HG03432 (cell line): ENCODE results near the gene GCN1.

Experiments used
- ATAC-seq: cut with Tn5 transposase; IDR thresholded peaks from one replicate; pipeline ENCODE4 v1.9.1; 2021; ENCODE audit warnings: mild to moderate bottlenecking, moderate library complexity; ENCODE audit not compliant: unreplicated experiment

The GCN1 gene

DNA sequence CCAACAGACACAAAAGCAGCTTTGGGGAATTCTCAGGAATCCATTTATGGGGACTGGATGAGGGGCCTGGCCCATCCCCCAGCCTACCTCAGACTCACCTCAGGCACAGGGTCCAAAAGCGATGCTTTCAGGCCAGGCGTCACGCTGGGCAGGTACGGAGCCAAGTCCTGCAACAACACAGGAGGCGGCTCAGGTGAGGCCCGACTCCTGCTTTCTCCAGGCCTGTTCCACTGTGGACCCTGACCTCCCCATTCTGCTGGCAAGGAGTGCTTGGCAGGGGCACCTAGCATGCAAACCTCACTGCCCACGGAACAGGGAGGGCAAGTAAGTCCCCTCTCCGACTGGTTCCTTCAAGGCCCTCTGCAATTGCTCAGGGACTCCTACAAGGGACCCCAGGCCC, 49.4 kb downstream of the GCN1 start:
- ATAC-seq, result no peak

GRCh38 chr12:120144215-120144614, 50.3 kb downstream of the GCN1 start:
- no peak for ATAC-seq

GRCh38 chr12:120142231-120142877, 52.2 kb downstream of the GCN1 start:
- ATAC-seq, result no peak

GRCh38 chr12:120141336-120141735, 53.2 kb downstream of the GCN1 start:
- ATAC-seq, result no peak

DNA sequence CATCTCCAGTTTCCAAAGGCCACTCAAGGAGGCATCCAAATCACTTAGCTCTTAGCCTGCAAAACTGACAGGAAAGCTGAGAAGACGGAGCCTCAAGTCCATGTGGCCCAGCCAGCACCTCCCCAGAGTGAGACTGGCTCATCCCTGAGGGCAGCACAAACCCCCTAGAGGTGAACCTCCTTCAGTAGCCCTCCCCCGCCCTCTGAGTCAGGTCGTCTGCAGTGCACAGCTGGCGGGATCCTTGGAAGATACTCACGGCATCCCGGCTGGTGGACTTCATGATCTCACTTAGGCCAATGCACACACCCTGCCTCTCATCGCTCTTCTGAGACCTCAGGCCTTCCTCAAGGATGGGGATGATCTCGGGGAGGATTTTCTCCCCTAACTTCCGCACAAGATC, 53.9 kb downstream of the GCN1 start:
- ATAC-seq, result no peak

- no peak for ATAC-seq
These were observed 54.6 kb downstream of the GCN1 start for GRCh38 chr12:120139958-120140357.

DNA sequence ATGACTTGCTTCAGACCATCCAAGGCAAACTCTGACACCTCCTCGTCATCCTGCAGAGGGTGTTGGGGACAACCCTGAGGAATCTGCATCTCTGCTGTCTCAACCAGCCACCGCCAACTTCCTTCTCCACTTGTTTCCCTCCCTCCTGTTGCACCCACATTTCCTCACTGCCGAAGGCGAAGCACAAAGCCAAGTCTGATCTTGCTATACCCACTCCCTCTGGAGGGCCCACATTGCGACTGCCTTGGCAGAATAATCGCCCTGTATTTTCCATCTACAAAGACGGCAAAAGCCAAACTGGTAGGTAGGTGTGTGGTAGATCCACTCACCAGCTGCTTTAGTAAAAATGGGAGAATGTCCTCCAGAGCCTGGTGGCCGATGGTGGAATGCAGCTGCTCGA, 56.1 kb downstream of the GCN1 start:
- ATAC-seq, result no peak

GRCh38 chr12:120137833-120138232, 56.7 kb downstream of the GCN1 start:
- ATAC-seq, result no peak

DNA sequence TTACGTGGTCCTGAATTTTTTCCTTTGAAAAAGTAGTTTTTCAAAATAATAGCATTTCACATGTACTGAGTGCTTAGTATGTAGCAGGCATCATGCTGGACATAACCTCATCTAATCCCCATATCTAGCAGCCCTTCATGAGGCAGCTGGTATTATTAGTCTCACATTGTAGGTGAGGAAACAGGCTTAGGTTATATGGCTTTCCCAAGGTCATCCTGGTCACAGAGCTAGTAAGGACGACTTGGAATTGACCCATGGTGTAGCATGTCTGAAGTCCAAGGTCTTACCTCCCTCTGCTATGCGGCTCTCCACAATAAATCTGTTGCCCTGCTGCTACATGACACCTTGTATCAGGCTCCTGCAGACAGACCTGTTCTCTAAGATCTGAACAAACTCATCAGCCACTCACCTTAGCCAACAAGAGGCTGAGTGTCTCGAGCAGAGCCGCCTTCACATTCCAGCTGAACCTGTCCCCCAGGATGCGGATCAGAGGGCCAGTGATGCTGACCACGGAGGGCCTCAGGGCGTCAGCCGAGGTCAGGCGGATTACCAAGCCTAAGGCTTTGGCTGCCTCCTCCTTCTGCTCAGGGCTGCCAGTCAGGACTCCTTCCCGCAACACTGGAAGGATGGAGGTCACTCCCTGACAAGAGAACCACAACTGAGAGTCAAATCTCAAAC, 58.3 kb downstream of the GCN1 start:
- no peak for ATAC-seq

DNA sequence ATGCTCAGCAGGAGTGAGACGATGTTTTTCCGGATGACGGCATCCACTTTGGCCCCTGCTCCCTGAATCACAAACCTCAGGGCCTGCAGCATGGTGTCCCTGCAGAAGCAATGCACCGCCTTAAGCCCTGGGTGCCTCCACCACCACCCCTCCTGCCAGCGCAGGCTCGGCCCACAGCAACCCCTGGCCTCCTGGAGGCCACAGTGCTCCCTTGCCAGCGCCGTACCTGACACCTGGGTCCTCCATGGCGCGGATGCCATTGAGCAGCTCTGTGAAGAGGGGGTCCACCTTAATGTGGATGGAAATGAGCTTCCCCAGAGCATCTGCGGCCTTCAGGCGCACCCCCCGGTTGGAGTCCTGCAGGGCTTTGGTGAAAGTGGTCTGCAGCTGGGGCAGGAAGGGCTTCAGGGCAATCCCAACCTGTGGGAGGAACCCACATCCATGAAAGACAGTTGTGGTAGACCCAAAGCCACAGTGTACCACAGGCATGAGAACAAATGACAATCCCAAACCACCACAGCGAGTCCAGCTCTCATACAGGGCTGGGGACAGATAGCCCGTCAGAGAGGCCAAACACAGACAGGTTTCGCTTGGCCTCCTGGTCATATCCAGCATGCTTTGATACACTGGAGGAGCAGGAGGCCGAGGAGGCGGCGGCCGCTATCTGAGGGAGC, 60.1 kb downstream of the GCN1 start:
- no peak for ATAC-seq

DNA sequence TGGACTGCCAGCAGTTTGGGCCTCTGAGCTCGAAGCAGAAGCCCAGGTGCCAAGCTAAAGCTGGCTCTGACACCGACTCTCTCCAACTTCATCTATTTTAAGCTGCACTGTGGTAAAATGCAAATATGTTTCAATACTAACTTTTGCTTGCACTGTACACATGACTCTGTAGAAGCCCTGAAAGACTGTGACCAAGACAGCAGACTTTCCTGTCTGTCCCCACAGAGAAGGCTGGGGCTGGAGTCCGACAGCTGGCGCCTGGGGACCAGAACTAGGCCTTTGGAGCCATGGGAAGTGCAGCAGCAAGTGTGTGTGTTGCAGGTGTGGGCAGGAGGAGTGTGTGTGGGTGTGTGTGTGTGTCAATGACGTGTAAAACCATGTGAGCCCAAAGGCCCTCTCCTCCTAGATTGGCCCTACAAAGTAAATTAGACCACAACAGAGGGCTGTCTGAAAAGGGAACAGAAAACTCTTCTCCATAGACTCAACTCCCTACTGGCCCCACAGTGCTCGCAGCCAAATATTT, 61.6 kb downstream of the GCN1 start:
- ATAC-seq, result peak; percentile 87

GRCh38 chr12:120132054-120132836, 62.3 kb downstream of the GCN1 start:
- ATAC-seq, result no peak

DNA sequence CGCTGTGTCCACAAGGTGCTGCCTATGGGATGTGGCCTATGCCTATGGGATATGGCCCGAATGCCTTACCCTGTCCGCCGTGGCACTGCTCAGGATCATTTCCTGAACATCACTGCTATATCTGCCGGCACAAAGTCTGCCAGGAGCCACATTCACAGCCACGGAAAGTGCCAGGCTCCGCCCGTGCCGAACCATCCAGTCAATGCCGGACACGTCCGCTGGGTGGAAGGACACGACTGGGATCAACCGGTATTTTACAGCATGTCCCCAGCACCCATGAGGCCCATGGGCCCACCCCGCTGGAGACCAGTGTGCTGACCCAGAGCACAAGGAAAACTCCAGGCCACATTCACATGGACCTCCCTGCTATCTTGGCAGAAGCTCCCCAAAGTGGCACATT, 63.4 kb downstream of the GCN1 start:
- ATAC-seq, result no peak

- no peak for ATAC-seq
These were observed 64.5 kb downstream of the GCN1 start for GRCh38 chr12:120130011-120130410.

DNA sequence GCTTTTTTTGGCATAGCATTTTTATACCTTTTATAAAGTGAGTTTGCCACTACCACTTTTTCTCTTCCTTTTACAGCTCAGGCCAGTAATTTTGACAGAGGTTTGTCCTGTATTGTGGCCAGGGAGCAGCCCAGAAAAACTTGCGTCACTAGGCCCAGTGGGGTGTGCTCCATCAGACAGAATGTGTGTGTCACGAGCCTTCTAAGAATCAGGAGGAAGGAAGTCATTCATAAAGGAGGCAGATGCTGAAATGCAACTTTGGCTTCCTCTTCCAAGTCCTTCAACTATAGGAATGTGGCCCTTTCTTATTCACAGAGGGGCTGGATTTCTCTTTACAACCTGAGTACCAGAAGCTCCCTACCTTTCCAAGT, 67.9 kb downstream of the GCN1 start:
- no peak for ATAC-seq

GRCh38 chr12:120125792-120126634, 68.5 kb downstream of the GCN1 start:
- no peak for ATAC-seq

- no peak for ATAC-seq
These were observed 69.5 kb downstream of the GCN1 start for GRCh38 chr12:120125029-120125428.

DNA sequence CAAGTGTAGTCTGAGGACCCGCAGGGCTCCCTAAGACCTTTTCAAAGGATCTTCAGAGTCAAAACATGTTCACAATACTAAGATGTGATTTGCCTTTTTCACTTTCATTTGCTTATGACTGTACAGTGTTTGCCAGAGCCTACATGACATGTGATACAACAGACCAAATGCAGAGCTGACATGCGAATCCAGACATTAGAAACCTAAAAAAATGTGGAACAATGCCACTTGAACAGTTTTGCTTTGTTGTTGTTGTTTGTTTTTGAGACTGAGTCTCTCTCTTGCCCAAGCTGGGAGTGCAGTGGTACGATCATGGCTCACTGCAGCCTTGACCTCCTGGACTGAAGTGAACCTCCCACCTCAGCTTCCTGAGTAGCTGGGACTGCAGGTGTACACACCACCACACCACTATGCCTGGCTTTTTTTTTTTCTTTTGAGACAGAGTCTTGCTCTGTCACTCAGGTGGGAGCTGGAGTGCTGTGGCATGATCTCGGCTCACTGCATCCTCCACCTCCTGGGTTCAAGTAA, 72.7 kb downstream of the GCN1 start:
- ATAC-seq, result peak; percentile 42

- ATAC-seq, result no peak
These were observed 73.2 kb downstream of the GCN1 start for GRCh38 chr12:120121343-120121742.
